Esophagus squamous epithelium (tissue), 5 donors: ENCODE results near the gene PARD3B. TPM values are rescaled to one million over a fixed set of nuclear protein-coding genes. Genes with fewer than 3 reads are reported as not detected.

Experiments used
- DNase-seq: peaks from one replicate; lab custom pipeline; 2025; lab: John Stamatoyannopoulos, UW
- H3K27ac ChIP-seq, 4 donors: fragments of 200-600 bp; sonication (generic); one replicate each; pipeline ENCODE4 v1.5.1; 2016 to 2019; ENCODE audit warnings: mild to moderate bottlenecking in 1 of 4
- H3K27me3 ChIP-seq, 4 donors: fragments of 200-600 bp; sonication (generic); 1 replicate in 3 of 4; 2 replicates in 1 of 4; pipeline versions ENCODE4 v1.5.1 to v1.6.0; 2017 to 2021; ENCODE audit warnings: antibody characterized with exemption in 1 of 4
- H3K36me3 ChIP-seq, 3 donors: fragments of 200-600 bp; sonication (generic); one replicate each; pipeline ENCODE4 v1.5.1; 2016 to 2019
- H3K4me1 ChIP-seq, 3 donors: fragments of 200-600 bp; sonication (generic); one replicate each; pipeline ENCODE4 v1.5.1; 2017 to 2019
- H3K4me3 ChIP-seq, 4 donors: fragments of 200-600 bp; sonication (generic); 1 replicate in 3 of 4; 2 replicates in 1 of 4; pipeline ENCODE4 v1.5.1; 2016 to 2019; ENCODE audit warnings: mild to moderate bottlenecking in 2 of 4, moderate library complexity in 1 of 4
- H3K9me3 ChIP-seq, 3 donors: fragments of 200-600 bp; sonication (generic); one replicate each; pipeline ENCODE4 v1.5.1; 2016 to 2019
- CTCF ChIP-seq, 6 experiments: fragments of 450-650 bp in 4 of 6; fragments of 200-600 bp in 2 of 6; sonication (generic) in 2 of 6; IDR thresholded peaks; one replicate each; pipeline ENCODE4 v1.5.1; 2016 to 2019; ENCODE audit warnings: antibody characterized with exemption in 6 of 6, mild to moderate bottlenecking in 4 of 6, moderate library complexity in 4 of 6
- POLR2A ChIP-seq, 4 donors: fragments of 450-650 bp; IDR thresholded peaks; one replicate each; pipeline ENCODE4 v1.6.1; 2017; ENCODE audit warnings: antibody characterized with exemption in 4 of 4, mild to moderate bottlenecking in 4 of 4, moderate library complexity in 3 of 4
- WGBS, 2 donors: methylation state at CpG; one replicate each; pipeline ENCODE4 v1.1.5; 2018; 5-methylcytosine and 5-hydroxymethylcytosine counted together
- intact Hi-C: fragments of 100-400 bp; cut with DNase I; formaldehyde crosslinking; loops from one replicate; pipeline ENCODE4 v1.15.0; 2022
- total RNA-seq, 4 donors: library from RNA; depleted of rRNA; stranded (reverse); fragments of >200 nt; gene quantifications; one replicate each; pipeline ENCODE4 v1.1.0, GENCODE V29; 2016
- donor health status: DM: yes; HTN: yes; CAD: no.

PARD3B gene
- total RNA-seq, 4 donors from 2014 or later, result 2.4 to 15.8 (median 4.3) TPM

GRCh38 chr2:205629091-205629776, 1084.0 kb downstream of the PARD3B start:
- Histone ChIP-seq H3K9me3 (no peaks in the 10 kb centered on the region), H3K36me3 (no peaks in the 10 kb centered on the region), H3K27me3 (no peaks in the 10 kb centered on the region), H3K4me1 (peaks cover 0 to 36% (median 14%) of the 10 kb centered on the region in 3 donors), H3K4me3 (no peak overlapping the region), H3K27ac (no peak overlapping the region)
- TF ChIP-seq CTCF (IDR thresholded peaks at IDR 0.05), result no peak
- TF ChIP-seq POLR2A (IDR thresholded peaks at IDR 0.05), result no peak
- intact Hi-C loops, result no loop called here
- 75 to 85% methylated on average over 9 of the region's 10 CpGs for WGBS, 2 donors
- DNase-seq, result no peak

DNA sequence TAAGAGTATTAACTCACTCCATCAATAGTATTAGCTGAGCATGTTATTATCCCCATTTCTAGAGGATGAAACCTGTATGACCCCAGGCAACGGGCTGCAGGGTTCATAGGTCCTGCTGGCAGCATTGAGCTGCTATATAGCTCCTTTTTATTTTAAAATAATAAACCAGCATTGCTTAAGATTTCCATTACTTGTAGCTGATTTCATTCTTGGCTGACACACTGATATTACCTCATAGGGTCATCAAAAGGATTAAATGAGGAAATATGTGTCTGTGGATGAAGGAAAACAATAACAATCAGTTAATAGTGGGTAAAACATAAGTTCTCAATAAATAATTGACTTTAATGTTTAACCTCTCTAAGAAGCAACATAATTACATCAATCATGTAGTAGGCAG, 1088.7 kb downstream of the PARD3B start:
- DNase-seq, result no peak
- H3K27me3 ChIP-seq, result no peaks in the 10 kb centered on the region
- no peaks in the 10 kb centered on the region for H3K9me3 ChIP-seq
- WGBS, 2 donors, result 43 to 61% methylated on average over 1 of the region's 1 CpG
- TF ChIP-seq POLR2A (IDR thresholded peaks at IDR 0.05) (no peak), CTCF (IDR thresholded peaks at IDR 0.05) (no peak)
- no peaks in the 10 kb centered on the region for H3K36me3 ChIP-seq
- H3K27ac ChIP-seq, result no peak overlapping the region
- peaks cover 0 to 10% (median 8%) of the 10 kb centered on the region in 3 donors for H3K4me1 ChIP-seq
- no peak overlapping the region for H3K4me3 ChIP-seq
- intact Hi-C loops, result no loop called here

- DNase-seq, result no peak
- no peak for TF ChIP-seq CTCF (IDR thresholded peaks at IDR 0.05)
- TF ChIP-seq POLR2A (IDR thresholded peaks at IDR 0.05), result no peak
- no peaks in the 10 kb centered on the region for H3K27me3 ChIP-seq
- intact Hi-C loops, result no loop called here
- 64 to 77% methylated on average over 7 of the region's 7 CpGs for WGBS, 2 donors
- H3K4me3 ChIP-seq, result no peak overlapping the region
- no peaks in the 10 kb centered on the region for H3K9me3 ChIP-seq
- H3K4me1 ChIP-seq, result no peaks in the 10 kb centered on the region
- no peaks in the 10 kb centered on the region for H3K36me3 ChIP-seq
- H3K27ac ChIP-seq, result no peak overlapping the region
These were observed 1091.5 kb downstream of the PARD3B start for GRCh38 chr2:205636549-205637319.

DNA sequence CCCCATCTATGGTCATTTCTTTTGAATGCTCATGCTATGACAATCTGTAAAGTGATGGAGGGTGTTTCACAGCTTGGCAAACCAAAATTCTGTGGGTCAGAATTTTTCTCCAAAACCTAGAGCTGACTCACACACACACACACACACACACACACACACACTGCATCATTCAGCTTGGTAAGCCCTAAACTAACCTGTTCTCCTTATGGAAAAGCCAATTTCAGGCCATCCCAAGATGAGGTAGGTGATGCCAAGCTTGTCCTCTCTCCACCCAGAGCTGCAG, 1092.0 kb downstream of the PARD3B start:
- intact Hi-C loops, result no loop called here
- H3K4me3 ChIP-seq, result no peak overlapping the region
- H3K27me3 ChIP-seq, result peaks cover 0 to 4% (median 0%) of the 10 kb centered on the region in 4 donors
- no peak overlapping the region for H3K27ac ChIP-seq
- DNase-seq, result no peak
- no peaks in the 10 kb centered on the region for H3K36me3 ChIP-seq
- no peaks in the 10 kb centered on the region for H3K4me1 ChIP-seq
- H3K9me3 ChIP-seq, result no peaks in the 10 kb centered on the region
- TF ChIP-seq POLR2A (IDR thresholded peaks at IDR 0.05) (no peak), CTCF (IDR thresholded peaks at IDR 0.05) (no peak)

- intact Hi-C loops, result no loop called here
- no peaks in the 10 kb centered on the region for H3K4me1 ChIP-seq
- no peak for DNase-seq
- H3K4me3 ChIP-seq, result no peak overlapping the region
- 76 to 88% methylated on average over 6 of the region's 6 CpGs for WGBS, 2 donors
- no peak overlapping the region for H3K27ac ChIP-seq
- H3K27me3 ChIP-seq, result peaks cover 0 to 10% (median 0%) of the 10 kb centered on the region in 4 donors
- H3K36me3 ChIP-seq, result no peaks in the 10 kb centered on the region
- no peak for TF ChIP-seq CTCF (IDR thresholded peaks at IDR 0.05)
- no peak for TF ChIP-seq POLR2A (IDR thresholded peaks at IDR 0.05)
- H3K9me3 ChIP-seq, result no peaks in the 10 kb centered on the region
These were observed 1092.7 kb downstream of the PARD3B start for GRCh38 chr2:205637779-205638503.
